ENCODE measurements around the gene KIAA1755. TPM values are rescaled to one million over a fixed set of nuclear protein-coding genes. Genes with fewer than 3 reads are reported as not detected.

Gene KIAA1755
- total RNA-seq, 4 donors from 2014 or later: 0.12 to 3.4 (median 0.39) TPM

GRCh38 chr20:38203337-38203980, 57.1 kb downstream of the KIAA1755 start:
- Histone ChIP-seq H3K36me3 (no peaks in the 10 kb centered on the region), H3K4me3 (no peak overlapping the region), H3K9me3 (no peaks in the 10 kb centered on the region), H3K27me3 (peaks cover 0 to 11% (median 0%) of the 10 kb centered on the region in 4 donors), H3K27ac (no peak overlapping the region), H3K4me1 (peaks cover 0 to 5% (median 4%) of the 10 kb centered on the region in 3 donors)
- 69% methylated on average over 4 to 6 of the region's 6 CpGs for WGBS, 2 donors
- TF ChIP-seq CTCF (IDR thresholded peaks at IDR 0.05): no peak
- TF ChIP-seq POLR2A (IDR thresholded peaks at IDR 0.05): no peak
- intact Hi-C loops (cut with DNase I): no loop called here
- DNase-seq: no peak

GRCh38 chr20:38202982-38203293, 57.6 kb downstream of the KIAA1755 start:
- Histone ChIP-seq H3K9me3 (no peaks in the 10 kb centered on the region), H3K4me3 (no peak overlapping the region), H3K36me3 (no peaks in the 10 kb centered on the region), H3K27me3 (peaks cover 0 to 11% (median 0%) of the 10 kb centered on the region in 4 donors), H3K27ac (no peak overlapping the region), H3K4me1 (peaks cover 0 to 8% (median 0%) of the 10 kb centered on the region in 3 donors)
- DNase-seq: no peak
- intact Hi-C loops (cut with DNase I): no loop called here
- 89 to 94% methylated on average over 4 to 6 of the region's 8 CpGs for WGBS, 2 donors
- TF ChIP-seq POLR2A (IDR thresholded peaks at IDR 0.05): no peak
- no peak for TF ChIP-seq CTCF (IDR thresholded peaks at IDR 0.05)

DNA sequence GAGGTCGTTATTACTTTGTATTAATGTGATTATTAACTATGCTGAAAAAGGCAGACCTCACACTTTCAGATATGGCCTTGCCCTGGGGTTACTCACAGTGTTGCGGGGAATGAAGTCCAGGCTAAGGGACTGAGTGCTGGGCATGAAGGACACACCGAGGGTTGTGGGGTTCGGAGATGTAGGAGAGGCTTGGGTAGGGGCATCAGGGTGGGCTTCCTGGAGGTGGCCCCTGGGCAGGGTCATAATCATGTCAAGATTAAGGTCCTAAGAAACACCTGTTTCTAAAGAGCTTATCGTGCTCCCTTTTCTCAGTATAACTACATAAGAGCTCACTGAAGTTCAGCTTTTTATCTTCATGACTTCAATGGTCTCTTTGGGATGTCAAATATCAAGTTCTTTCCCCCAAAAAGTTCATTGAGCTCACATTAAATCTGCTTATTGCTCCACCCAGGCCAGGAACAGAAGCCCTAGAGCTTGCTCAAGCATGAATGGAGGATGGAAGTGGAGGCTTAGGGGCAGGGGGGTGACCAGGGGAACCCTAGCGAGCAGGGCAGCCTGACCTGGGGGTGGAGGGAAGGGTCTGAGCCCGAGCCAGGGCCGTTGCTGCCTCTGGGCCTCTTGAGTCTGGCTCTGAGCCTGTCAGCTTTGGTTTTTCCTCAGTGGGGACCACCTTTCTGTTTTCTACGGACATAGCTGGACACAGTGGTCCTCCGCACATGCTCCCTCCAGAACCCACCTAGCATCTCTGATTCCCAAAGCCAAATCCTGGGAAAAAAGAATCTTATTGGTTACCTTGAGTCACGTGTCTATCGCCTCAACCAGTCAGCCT, 58.2 kb downstream of the KIAA1755 start:
- Histone ChIP-seq H3K4me1 (peaks cover 0 to 8% (median 0%) of the 10 kb centered on the region in 3 donors), H3K4me3 (no peak overlapping the region), H3K36me3 (no peaks in the 10 kb centered on the region), H3K27ac (no peak overlapping the region), H3K27me3 (peaks cover 0 to 11% (median 0%) of the 10 kb centered on the region in 4 donors), H3K9me3 (no peaks in the 10 kb centered on the region)
- DNase-seq: no peak
- 85 to 86% methylated on average over 9 to 10 of the region's 12 CpGs for WGBS, 2 donors
- intact Hi-C loops (cut with DNase I): no loop called here
- no peak for TF ChIP-seq POLR2A (IDR thresholded peaks at IDR 0.05)
- TF ChIP-seq CTCF (IDR thresholded peaks at IDR 0.05): no peak

GRCh38 chr20:38201356-38201755, 59.2 kb downstream of the KIAA1755 start:
- TF ChIP-seq POLR2A (IDR thresholded peaks at IDR 0.05) (no peak), CTCF (IDR thresholded peaks at IDR 0.05) (no peak)
- no peak for DNase-seq
- Histone ChIP-seq H3K4me3 (no peak overlapping the region), H3K4me1 (peaks cover 3 to 9% (median 3%) of the 10 kb centered on the region in 3 donors), H3K27ac (no peak overlapping the region), H3K36me3 (no peaks in the 10 kb centered on the region), H3K27me3 (peaks cover 0 to 11% (median 0%) of the 10 kb centered on the region in 4 donors), H3K9me3 (no peaks in the 10 kb centered on the region)
- intact Hi-C loops (cut with DNase I): no loop called here
- 23% methylated on average over 4 of the region's 6 CpGs; no CpG with 5 or more reads in 1 of the 2 donors for WGBS, 2 donors

- Histone ChIP-seq H3K4me3 (no peak overlapping the region), H3K4me1 (peaks cover 7 to 16% (median 10%) of the 10 kb centered on the region in 3 donors), H3K27ac (no peak overlapping the region), H3K9me3 (no peaks in the 10 kb centered on the region), H3K27me3 (peaks cover 0 to 11% (median 0%) of the 10 kb centered on the region in 4 donors), H3K36me3 (no peaks in the 10 kb centered on the region)
- 38 to 60% methylated on average over 1 of the region's 3 CpGs for WGBS, 2 donors
- no peak for DNase-seq
- intact Hi-C loops (cut with DNase I): no loop called here
- TF ChIP-seq CTCF (IDR thresholded peaks at IDR 0.05): no peak
Measured at GRCh38 chr20:38200646-38201045, 59.9 kb downstream of the KIAA1755 start.
